ENCODE measurements around the gene AP2A1.

DNA sequence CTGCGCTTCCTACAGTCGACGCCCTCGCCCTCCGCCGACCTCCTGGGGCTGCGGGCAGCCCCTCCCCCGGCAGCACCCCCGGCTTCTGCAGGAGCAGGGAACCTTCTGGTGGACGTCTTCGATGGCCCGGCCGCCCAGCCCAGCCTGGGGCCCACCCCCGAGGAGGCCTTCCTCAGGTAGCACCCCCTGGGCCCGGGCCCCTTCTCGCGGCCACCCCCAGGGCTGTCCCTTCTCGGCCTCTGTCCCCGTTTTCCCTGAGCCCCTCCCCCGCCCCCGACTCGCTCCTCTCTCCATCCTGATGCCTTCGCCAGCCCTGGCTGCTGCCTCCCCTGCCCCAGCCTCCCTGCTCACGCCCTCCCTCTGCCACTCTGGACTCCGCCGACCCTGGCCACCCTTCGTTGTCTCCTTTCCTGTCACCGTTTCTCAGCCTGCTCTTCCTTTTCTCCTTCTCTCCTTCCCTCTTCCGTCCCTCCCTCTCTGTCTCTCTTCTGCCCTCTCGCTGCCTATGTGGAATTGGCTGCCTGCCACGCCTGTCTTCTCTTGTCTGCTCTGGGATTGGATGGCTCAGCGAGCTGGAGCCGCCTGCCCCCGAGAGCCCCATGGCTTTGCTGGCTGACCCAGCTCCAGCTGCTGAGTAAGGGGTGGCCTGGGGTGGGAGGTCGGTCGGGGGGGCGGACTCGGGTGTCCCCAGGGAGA lies 35.3 kb downstream of the AP2A1 start:
- no peak for TF ChIP-seq CREB1 (IDR thresholded peaks at IDR 0.05; ENCODE audit: low read depth)
- TF ChIP-seq TAF1 (IDR thresholded peaks at IDR 0.05; ENCODE audit: low read depth): no peak
- no peak for TF ChIP-seq REST (IDR thresholded peaks at IDR 0.05; ENCODE audit: low read depth)
- TF ChIP-seq YY1 (IDR thresholded peaks at IDR 0.05; ENCODE audit: low read depth): no peak
- TF ChIP-seq EP300 (IDR thresholded peaks at IDR 0.05; ENCODE audit: borderline replicate concordance): no peak
- TF ChIP-seq RAD21 (IDR thresholded peaks at IDR 0.05; ENCODE audit: low read depth): no peak
- TF ChIP-seq EGR1 (IDR thresholded peaks at IDR 0.05): no peak
- TF ChIP-seq USF1 (IDR thresholded peaks at IDR 0.05): no peak
- TF ChIP-seq MAX (IDR thresholded peaks at IDR 0.05): no peak
- TF ChIP-seq ZBTB7A (IDR thresholded peaks at IDR 0.05; ENCODE audit: low read depth): no peak
- TF ChIP-seq CEBPB (IDR thresholded peaks at IDR 0.05): no peak
- no peak for TF ChIP-seq TCF12 (IDR thresholded peaks at IDR 0.05; ENCODE audit: low read depth)

Data from Ishikawa (cell line).